ENCODE measurements around the gene SMC6. TPM values are rescaled to one million over a fixed set of nuclear protein-coding genes. Genes with fewer than 3 reads are reported as not detected.

Gene SMC6
- polyA plus RNA-seq, 1 experiment: 18.3 TPM

- CTCF ChIA-PET: no interaction called here
- DNase-seq (ENCODE audit: low read depth, low spot score): no peak
- Histone ChIP-seq H3K27me3 (ENCODE audit: control insufficient read depth, insufficient read depth, low read length) (no peaks in the 10 kb centered on the region), H3K4me3 (ENCODE audit: low read depth, low read length) (no peak overlapping the region), H3K27ac (ENCODE audit: low read depth, low read length) (no peak overlapping the region), H3K9me3 (ENCODE audit: control insufficient read depth, insufficient read depth, low read length) (no peaks in the 10 kb centered on the region; the same call in 1 of the 2 replicates)
- POLR2A ChIA-PET: no interaction called here
- TF ChIP-seq, protein P1, sequence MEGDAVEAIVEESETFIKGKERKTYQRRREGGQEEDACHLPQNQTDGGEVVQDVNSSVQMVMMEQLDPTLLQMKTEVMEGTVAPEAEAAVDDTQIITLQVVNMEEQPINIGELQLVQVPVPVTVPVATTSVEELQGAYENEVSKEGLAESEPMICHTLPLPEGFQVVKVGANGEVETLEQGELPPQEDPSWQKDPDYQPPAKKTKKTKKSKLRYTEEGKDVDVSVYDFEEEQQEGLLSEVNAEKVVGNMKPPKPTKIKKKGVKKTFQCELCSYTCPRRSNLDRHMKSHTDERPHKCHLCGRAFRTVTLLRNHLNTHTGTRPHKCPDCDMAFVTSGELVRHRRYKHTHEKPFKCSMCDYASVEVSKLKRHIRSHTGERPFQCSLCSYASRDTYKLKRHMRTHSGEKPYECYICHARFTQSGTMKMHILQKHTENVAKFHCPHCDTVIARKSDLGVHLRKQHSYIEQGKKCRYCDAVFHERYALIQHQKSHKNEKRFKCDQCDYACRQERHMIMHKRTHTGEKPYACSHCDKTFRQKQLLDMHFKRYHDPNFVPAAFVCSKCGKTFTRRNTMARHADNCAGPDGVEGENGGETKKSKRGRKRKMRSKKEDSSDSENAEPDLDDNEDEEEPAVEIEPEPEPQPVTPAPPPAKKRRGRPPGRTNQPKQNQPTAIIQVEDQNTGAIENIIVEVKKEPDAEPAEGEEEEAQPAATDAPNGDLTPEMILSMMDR (IDR thresholded peaks at IDR 0.05; ENCODE audit: low read depth, low read length): no peak
These were observed 136.1 kb downstream of the SMC6 start for GRCh38 chr2:17617516-17617915.

GRCh38 chr2:17616405-17616804, 137.2 kb downstream of the SMC6 start:
- TF ChIP-seq, protein P1 (IDR thresholded peaks at IDR 0.05; ENCODE audit: low read depth, low read length): no peak

DNA sequence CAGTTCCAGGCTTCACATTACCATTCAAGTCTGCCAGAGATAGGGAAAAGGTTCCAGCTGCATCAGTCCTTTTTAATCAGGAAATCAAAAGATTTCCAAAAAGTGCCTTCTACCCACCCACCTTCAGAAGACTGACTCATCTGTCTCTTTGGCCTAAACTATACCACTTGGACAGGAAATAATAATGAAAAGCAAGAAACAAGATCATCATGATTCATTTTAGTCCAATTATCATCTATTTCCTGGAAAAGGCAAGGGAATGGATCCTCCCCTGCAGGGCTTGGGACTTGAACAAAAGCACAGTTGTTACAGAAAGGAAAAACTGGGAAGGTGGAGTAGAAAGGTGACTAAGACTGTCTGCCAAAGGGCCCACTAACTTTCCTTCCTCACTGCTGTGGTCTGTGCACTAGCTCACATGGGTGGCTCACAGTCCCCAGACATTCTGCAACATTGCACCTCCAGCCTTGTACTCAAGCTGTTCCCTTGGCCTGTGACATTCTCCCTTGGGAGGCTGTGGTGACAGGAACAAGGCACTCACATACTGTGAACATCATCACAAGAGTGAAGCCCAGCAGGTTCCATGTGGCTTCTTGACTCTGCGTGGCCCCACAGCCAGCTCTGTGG, 137.8 kb downstream of the SMC6 start:
- DNase-seq (ENCODE audit: low read depth, low spot score): no peak
- Histone ChIP-seq H3K4me3 (ENCODE audit: low read depth, low read length) (no peak overlapping the region), H3K9me3 (ENCODE audit: control insufficient read depth, insufficient read depth, low read length) (no peaks in the 10 kb centered on the region; the same call in 1 of the 2 replicates), H3K27me3 (ENCODE audit: control insufficient read depth, insufficient read depth, low read length) (no peaks in the 10 kb centered on the region), H3K27ac (ENCODE audit: low read depth, low read length) (peak overlapping the region; percentile 43)
- TF ChIP-seq, protein P1 (IDR thresholded peaks at IDR 0.05; ENCODE audit: low read depth, low read length): no peak
- ChIA-PET POLR2A (no interaction called here), CTCF (interaction anchor here (0.9 to 1.3 kb wide), 3 partner anchors 29 to 55 kb away, joined by 3 to 8 read pairs (median 3); no protein-coding TSS in a partner anchor)

More at GRCh38 chr2:17616405-17616804, 137.2 kb downstream of the SMC6 start:
- Histone ChIP-seq H3K27ac (ENCODE audit: low read depth, low read length) (peak overlapping the region; percentile 21), H3K27me3 (ENCODE audit: control insufficient read depth, insufficient read depth, low read length) (no peaks in the 10 kb centered on the region), H3K9me3 (ENCODE audit: control insufficient read depth, insufficient read depth, low read length) (no peaks in the 10 kb centered on the region; the same call in 1 of the 2 replicates), H3K4me3 (ENCODE audit: low read depth, low read length) (no peak overlapping the region)
- ChIA-PET CTCF (interaction anchor here (0.9 to 1.3 kb wide), 3 partner anchors 28 to 54 kb away, joined by 3 to 8 read pairs (median 3); no protein-coding TSS in a partner anchor), POLR2A (no interaction called here)
- DNase-seq (ENCODE audit: low read depth, low spot score): no peak

DNA sequence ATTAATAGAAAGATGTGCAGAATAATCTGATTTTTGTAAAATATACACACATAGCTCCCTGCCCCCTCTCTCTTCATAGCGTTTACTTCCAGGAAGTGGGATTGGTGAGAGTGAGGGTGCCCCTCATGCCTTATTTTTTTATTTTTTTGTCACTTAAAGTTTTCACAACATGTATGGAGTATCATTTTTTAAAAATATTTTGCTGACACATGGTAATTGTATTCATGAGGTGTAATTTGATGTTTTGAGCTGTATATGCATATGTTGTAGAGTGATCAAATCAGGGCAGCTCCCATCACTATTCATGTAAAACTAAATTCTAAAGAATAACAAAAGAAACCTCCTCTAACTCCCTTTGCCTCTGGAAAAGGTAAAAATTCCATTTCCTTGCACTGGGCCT, 138.5 kb downstream of the SMC6 start:
- no peaks in the 10 kb centered on the region; the same call in 1 of the 2 replicates for H3K9me3 ChIP-seq (ENCODE audit: control insufficient read depth, insufficient read depth, low read length)
- no peak overlapping the region for H3K4me3 ChIP-seq (ENCODE audit: low read depth, low read length)
- POLR2A ChIA-PET: no interaction called here
- no peak overlapping the region for H3K27ac ChIP-seq (ENCODE audit: low read depth, low read length)
- no peak for DNase-seq (ENCODE audit: low read depth, low spot score)
- CTCF ChIA-PET: interaction anchor here (0.8 to 2.4 kb wide), 3 partner anchors 31 to 56 kb away, joined by 3 to 10 read pairs (median 4); no protein-coding TSS in a partner anchor
- no peaks in the 10 kb centered on the region for H3K27me3 ChIP-seq (ENCODE audit: control insufficient read depth, insufficient read depth, low read length)
- TF ChIP-seq, protein P1 (IDR thresholded peaks at IDR 0.05; ENCODE audit: low read depth, low read length): no peak

DNA sequence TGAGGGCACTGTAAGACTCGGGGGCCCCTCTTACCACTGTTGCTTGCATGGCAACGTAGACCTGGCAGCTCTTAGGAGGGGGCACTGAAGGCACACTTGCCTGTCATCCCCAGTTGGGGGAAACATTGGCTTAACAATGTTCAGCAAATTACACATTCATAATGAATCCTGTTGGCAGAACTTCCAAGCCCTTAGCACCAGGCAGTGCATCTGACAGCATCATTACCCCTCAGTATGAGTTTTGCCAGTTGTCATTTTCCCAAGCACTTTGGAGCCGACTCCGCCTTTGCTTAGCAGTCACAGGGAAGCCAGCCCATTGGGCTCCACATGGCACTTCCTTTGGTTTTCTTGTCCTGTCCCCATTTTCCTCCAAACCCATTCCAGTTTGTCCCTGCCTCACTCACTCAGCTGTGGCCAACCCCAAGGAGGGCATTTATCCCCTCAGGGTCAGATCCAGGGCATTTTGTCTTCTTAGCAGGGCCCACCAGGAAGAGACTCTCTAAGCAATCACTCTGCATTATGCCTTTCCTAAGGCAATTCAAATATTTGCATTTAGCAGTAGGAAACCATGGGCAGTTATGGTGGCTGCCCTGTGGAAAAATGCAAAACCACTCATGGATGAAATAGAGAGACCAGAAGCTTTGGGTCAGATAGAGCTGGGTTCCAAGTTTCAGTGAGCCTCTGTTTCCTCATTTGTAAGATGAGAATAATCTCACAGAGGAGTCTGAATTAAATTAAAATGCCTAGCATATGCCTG, 139.3 kb downstream of the SMC6 start:
- no peak overlapping the region for H3K4me3 ChIP-seq (ENCODE audit: low read depth, low read length)
- ChIA-PET CTCF (interaction anchor here (0.8 to 2.4 kb wide), 2 partner anchors 32 to 57 kb away, joined by 4 to 10 read pairs; no protein-coding TSS in a partner anchor), POLR2A (no interaction called here)
- H3K27me3 ChIP-seq (ENCODE audit: control insufficient read depth, insufficient read depth, low read length): no peaks in the 10 kb centered on the region
- no peaks in the 10 kb centered on the region; the same call in 1 of the 2 replicates for H3K9me3 ChIP-seq (ENCODE audit: control insufficient read depth, insufficient read depth, low read length)
- no peak for DNase-seq (ENCODE audit: low read depth, low spot score)
- no peak overlapping the region for H3K27ac ChIP-seq (ENCODE audit: low read depth, low read length)
- TF ChIP-seq, protein P1 (IDR thresholded peaks at IDR 0.05; ENCODE audit: low read depth, low read length): no peak
